ENCODE results near the gene HOXB13. TPM values are rescaled to one million over a fixed set of nuclear protein-coding genes. Genes with fewer than 3 reads are reported as not detected.

HOXB13 gene
- total RNA-seq, 4 donors from 2014 or later, result not detected

- Histone ChIP-seq H3K4me1 (no peaks in the 10 kb centered on the region), H3K27ac (no peak overlapping the region), H3K36me3 (no peaks in the 10 kb centered on the region), H3K4me3 (no peak overlapping the region), H3K27me3 (peaks cover 72% of the 10 kb centered on the region), H3K9me3 (no peaks in the 10 kb centered on the region)
- no peak for TF ChIP-seq CTCF (IDR thresholded peaks at IDR 0.05)
- no peak for TF ChIP-seq POLR2A (IDR thresholded peaks at IDR 0.05)
- TF ChIP-seq POLR2AphosphoS5 (IDR thresholded peaks at IDR 0.05), result no peak
- no peak for TF ChIP-seq EP300 (IDR thresholded peaks at IDR 0.05)
- WGBS, 2 donors (ENCODE audit: low coverage in 1 of 2), result 50% methylated on average over 2 of the region's 4 CpGs; no CpG with 5 or more reads in 1 of the 2 donors
- ATAC-seq, result no peak
These were observed 38.8 kb upstream of the HOXB13 start for GRCh38 chr17:48767263-48767774.

GRCh38 chr17:48761114-48761513 lies 32.6 kb upstream of the HOXB13 start:
- H3K4me1 ChIP-seq, result no peaks in the 10 kb centered on the region
- no peak overlapping the region for H3K27ac ChIP-seq
- no peak for TF ChIP-seq POLR2A (IDR thresholded peaks at IDR 0.05)
- TF ChIP-seq CTCF (IDR thresholded peaks at IDR 0.05), result no peak
- TF ChIP-seq EP300 (IDR thresholded peaks at IDR 0.05), result no peak
- no peak for TF ChIP-seq POLR2AphosphoS5 (IDR thresholded peaks at IDR 0.05)
- H3K9me3 ChIP-seq, result no peaks in the 10 kb centered on the region
- no peak for ATAC-seq
- H3K36me3 ChIP-seq, result no peaks in the 10 kb centered on the region
- peaks cover 98% of the 10 kb centered on the region for H3K27me3 ChIP-seq
- WGBS, 2 donors (ENCODE audit: low coverage in 1 of 2), result 70 to 74% methylated on average over 4 to 6 of the region's 6 CpGs
- no peak overlapping the region for H3K4me3 ChIP-seq

GRCh38 chr17:48760411-48760810 lies 31.9 kb upstream of the HOXB13 start:
- H3K9me3 ChIP-seq, result no peaks in the 10 kb centered on the region
- no peak for ATAC-seq
- 38 to 56% methylated on average over 2 to 3 of the region's 4 CpGs for WGBS, 2 donors (ENCODE audit: low coverage in 1 of 2)
- H3K27me3 ChIP-seq, result peaks cover 98% of the 10 kb centered on the region
- H3K36me3 ChIP-seq, result no peaks in the 10 kb centered on the region
- H3K4me1 ChIP-seq, result no peaks in the 10 kb centered on the region
- H3K4me3 ChIP-seq, result no peak overlapping the region
- TF ChIP-seq CTCF (IDR thresholded peaks at IDR 0.05) (no peak), EP300 (IDR thresholded peaks at IDR 0.05) (no peak), POLR2A (IDR thresholded peaks at IDR 0.05) (no peak), POLR2AphosphoS5 (IDR thresholded peaks at IDR 0.05) (no peak)
- no peak overlapping the region for H3K27ac ChIP-seq

- no peak for ATAC-seq
- no peaks in the 10 kb centered on the region for H3K9me3 ChIP-seq
- H3K27me3 ChIP-seq, result peaks cover 100% of the 10 kb centered on the region
- TF ChIP-seq POLR2AphosphoS5 (IDR thresholded peaks at IDR 0.05), result no peak
- no peak for TF ChIP-seq EP300 (IDR thresholded peaks at IDR 0.05)
- no peak for TF ChIP-seq POLR2A (IDR thresholded peaks at IDR 0.05)
- no peak for TF ChIP-seq CTCF (IDR thresholded peaks at IDR 0.05)
- H3K27ac ChIP-seq, result no peak overlapping the region
- peaks cover 0 to 10% (median 7%) of the 10 kb centered on the region in 3 donors for H3K4me1 ChIP-seq
- H3K36me3 ChIP-seq, result no peaks in the 10 kb centered on the region
- H3K4me3 ChIP-seq, result no peak overlapping the region
These were observed 30.7 kb upstream of the HOXB13 start for GRCh38 chr17:48759288-48759687.

DNA sequence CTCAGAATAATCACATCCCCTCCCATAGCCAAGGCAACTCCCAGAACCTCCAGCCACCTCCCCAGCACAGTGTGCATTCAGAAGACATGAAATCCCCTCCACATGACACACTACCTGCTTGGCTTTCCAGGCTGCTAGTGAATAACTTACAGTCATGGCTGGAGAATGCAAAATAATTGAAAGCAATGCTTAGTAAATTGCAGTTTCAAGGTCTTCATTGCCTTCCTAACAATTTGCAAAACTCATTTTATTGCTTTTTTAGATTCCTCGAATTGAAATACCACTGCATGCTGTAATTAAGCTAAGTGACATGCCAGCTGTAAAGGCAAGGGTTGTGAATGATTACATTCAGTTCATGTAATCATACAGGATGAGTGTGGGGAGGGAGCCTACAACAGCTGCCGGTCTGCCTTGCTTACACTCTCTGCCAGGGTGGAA lies 29.0 kb upstream of the HOXB13 start:
- H3K36me3 ChIP-seq, result no peaks in the 10 kb centered on the region
- no peaks in the 10 kb centered on the region for H3K9me3 ChIP-seq
- 29 to 30% methylated on average over 1 to 2 of the region's 2 CpGs for WGBS, 2 donors (ENCODE audit: low coverage in 1 of 2)
- TF ChIP-seq POLR2A (IDR thresholded peaks at IDR 0.05), result no peak
- TF ChIP-seq EP300 (IDR thresholded peaks at IDR 0.05), result no peak
- TF ChIP-seq CTCF (IDR thresholded peaks at IDR 0.05), result no peak
- TF ChIP-seq POLR2AphosphoS5 (IDR thresholded peaks at IDR 0.05), result no peak
- peaks cover 100% of the 10 kb centered on the region for H3K27me3 ChIP-seq
- H3K4me3 ChIP-seq, result no peak overlapping the region
- H3K4me1 ChIP-seq, result peaks cover 0 to 27% (median 10%) of the 10 kb centered on the region in 3 donors
- no peak for ATAC-seq
- H3K27ac ChIP-seq, result no peak overlapping the region
